HG03575 (cell line): ENCODE data around the gene SULT1C2.
"Not testable (repeated sequence)": the region's sequence is repeated elsewhere in the genome, so short reads cannot be mapped to it uniquely, and the experiment has no call there.

Source experiments
- ATAC-seq: cut with Tn5 transposase; IDR thresholded peaks from one replicate; pipeline ENCODE4 v1.9.1; 2021; ENCODE audit not compliant: unreplicated experiment, insufficient number of reproducible peaks, low FRiP score; ENCODE audit errors: extremely low read depth

Gene SULT1C2

DNA sequence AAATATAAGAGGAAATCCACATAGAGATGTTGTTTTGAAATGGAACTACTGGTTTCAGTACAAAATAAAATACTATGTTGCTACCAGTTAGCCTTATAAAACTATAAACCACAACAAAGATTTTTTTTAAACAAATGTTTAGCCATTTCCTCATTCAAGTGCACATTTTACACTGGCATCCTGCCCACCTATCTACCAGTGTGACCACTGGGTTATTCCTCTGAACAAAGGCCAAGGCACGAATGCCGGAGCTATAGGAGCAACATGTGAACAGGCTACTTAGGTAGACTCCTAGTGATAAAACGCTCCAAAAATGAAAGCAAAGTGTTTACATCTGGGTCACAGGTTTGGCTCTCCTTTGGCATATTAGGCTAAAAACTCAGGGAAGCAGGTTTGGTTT is 57.3 kb downstream of the SULT1C2 start:
- ATAC-seq: no peak

DNA sequence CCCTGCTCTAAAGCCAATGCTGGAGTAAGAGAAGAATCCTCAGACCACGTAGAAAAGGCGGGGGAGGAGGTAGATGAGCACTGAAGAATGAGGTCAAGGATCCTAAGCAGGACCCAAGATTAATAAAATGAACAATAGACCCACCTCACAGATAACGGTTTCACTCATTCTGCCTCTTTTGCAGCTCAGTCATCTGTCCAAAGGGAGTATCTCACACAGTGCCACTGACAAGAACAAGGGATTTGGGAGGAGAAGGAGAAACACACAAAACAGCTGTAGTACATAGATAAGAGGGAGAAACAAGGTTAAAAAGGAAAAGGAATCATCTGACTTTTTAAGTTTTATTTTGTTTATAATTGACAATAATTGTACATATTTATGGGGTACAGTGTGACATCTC is 58.1 kb downstream of the SULT1C2 start:
- ATAC-seq: no peak

DNA sequence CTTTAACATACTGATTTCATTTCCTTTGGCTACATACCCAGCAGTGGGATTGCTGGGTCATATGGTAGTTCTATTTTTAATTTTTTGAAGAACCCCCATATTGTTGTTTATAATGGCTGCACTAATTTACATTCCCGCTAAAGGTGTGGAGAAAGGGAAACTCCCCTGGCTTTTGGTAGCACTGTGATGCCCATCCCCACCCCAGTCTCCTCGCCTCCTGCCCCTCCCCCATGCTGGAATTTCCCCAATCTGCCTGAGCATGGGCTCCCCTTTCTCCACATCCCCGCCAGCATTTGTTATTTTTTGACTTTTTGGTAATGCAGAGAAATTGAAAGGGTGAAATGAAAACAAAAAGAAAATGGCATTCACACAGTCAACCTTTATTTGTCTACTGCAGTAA is 59.1 kb downstream of the SULT1C2 start:
- no peak for ATAC-seq

DNA sequence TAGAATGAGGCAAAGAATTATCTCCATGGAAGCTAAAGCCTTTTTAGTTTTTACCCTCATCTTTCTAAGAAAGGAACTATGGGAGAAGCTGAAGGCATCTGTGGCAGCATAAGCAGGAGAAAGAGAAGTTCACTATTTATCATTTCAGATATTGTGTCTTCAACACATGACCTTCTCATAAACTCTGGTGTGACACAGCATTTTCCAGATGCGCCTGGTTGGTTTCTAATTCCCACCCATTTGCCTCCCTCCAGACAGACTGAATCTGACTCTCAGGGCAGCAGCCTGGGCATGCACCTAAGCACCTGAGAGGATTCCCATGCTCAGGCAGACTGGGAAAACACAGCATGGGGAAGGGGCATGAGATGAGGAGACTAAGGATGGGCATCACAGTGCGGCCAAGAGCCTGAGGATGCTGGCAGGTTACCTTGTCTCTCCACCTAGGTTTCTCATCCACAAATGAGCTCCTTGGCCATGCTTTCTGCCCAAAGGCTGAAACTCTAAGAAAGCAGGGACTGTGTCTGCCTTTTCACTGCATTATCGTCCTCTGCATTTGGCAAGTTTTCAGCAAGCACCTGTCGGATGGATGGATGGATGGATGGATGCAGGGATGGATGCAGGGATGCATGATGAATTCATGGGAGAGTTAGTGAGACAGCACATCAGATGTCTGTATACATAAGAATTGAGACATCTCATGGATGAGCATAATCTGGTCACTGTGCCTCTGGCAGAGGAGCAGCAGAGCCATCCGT is 60.3 kb downstream of the SULT1C2 start:
- ATAC-seq: no peak

DNA sequence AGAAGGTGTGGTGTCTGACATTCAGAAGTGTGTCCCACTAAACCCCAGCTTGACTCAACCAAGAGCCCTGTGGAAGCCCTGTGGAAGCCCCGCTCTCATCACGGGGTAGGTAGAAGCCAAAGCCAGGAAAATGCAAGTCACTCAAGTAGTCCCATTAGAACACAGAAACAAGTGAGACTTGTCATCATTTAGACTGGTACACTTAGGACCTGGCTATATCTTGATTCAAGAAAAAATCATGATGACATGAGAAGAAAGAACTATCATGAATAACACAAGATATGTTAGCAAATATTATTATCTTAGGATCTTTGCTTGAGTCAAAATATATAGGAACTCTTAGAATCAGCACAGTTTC is 60.9 kb downstream of the SULT1C2 start:
- no peak for ATAC-seq

DNA sequence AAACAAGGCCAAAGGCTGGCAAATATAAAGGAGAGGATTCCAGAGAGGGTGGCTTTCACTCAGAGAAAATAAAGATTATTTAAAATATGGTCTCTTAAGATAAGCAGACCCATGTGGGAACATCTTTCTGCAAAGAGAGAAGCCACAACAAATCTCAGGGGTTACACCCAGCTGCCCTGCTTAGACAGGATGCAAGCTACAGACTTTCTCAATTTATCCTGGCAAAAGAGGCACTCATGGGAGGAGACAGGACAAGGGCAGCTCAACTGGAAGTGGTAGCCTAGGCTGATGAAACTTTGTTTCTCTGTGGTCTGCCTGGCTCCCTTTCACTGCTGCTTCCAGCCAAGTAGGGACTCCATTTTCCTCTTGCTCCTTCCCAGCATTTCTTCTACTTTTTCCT is 63.2 kb downstream of the SULT1C2 start:
- no peak for ATAC-seq

DNA sequence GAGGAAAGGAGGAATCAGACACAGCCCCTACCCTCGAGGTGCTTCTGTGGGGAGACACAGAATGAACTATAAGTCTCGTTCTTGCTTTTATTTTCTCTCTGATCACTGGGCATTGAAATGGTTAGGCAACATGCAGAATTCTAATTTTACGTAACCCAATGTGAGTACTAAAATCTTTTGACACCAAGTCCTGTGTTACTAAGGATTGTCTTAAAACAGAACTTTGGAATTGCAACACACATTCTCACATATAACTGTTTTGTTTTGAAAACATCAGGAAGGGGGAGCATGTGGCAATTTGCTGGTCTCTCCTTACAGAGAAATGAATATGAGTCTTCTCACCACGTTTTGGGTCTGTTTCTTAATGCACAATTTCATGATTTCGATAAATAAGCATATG is 65.4 kb downstream of the SULT1C2 start:
- ATAC-seq: no peak

DNA sequence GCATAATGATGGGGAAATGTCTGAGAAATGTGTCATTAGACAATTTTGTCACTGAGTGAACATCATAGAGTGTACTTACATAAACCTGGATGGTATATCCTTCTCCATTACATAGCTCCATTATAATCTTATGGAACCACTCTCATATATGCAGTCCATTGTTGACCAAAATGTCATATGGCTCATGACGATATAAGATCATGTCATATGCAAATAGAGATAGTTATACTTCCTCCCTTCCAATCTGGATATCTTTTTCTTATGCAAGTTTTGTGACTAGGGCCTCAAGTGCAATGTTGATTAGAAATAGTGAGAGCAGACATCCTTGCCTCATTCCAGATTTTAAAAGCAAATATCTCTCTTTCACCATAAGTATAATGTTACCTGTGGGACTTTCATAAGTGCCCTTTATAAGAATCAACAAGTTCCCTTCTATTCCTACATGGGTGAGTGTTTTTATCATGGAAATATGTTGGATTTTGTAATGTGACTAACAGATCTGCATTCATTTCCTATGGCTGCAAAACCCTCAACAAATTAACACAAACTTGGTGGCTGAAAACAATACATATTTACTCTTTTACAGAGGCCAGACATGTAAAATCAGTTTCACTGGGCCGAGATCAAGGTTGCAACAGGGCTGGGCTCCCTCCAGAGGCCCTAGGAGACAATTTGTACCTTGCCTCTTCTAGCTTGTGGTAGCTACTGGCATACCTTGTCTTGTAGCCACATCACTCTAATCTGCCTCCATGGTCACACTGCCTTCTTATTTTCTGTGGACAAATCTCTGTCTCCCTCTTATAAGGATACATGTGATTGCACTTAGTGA is 67.4 kb downstream of the SULT1C2 start:
- ATAC-seq: no peak

DNA sequence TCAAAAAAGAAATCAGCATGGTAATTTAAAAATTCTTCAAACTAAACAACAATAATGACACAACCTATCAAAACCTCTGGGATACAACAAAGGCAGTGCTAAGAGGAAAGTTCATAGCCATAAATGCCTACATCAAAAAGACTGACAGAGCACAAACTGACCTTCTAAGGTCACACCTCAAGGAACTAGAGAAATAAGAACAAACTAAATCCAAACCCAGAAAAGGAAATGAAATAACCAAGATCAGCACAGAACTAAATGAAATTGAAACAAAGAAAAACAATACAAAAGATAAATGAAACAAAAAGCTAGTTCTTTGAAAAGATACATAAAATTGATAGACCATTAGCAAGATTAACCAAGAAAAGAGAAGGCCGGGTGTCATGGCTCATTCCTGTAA is 70.6 kb downstream of the SULT1C2 start:
- ATAC-seq: not testable (repeated sequence)
